SH-SY5Y (cell line): ENCODE measurements around the gene KCNMB1.

Experiments
- GATA2 ChIP-seq: IDR thresholded peaks from 2 replicates; pipeline ENCODE4 v1.6.1; 2011; ENCODE audit warnings: mild to moderate bottlenecking, low read depth, low read length
- GATA3 ChIP-seq: IDR thresholded peaks from 2 replicates; pipeline ENCODE4 v1.6.1; 2011; ENCODE audit warnings: low read depth, mild to moderate bottlenecking, low read length, moderate library complexity

DNA sequence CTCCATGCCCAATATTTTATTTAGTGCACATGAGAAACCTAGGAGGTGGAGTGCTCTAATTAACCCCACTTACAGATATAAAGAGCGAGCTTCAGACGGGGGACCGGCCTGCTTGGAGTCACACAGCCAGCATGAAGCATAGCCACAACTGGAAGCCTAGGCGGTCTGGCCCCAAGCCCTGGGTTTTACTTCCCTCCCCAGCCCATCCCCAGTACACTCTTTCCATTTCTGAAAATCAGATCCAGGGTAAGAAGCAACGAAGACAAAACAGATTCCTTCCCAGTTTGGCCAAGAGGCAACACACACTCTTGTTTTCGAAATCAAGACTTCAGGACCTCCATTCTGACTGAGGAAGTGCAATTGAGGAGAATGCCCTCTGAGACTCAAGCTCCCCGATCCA is 27.1 kb downstream of the KCNMB1 start:
- no peak for TF ChIP-seq GATA2
- no peak for TF ChIP-seq GATA3
